Mesendoderm (in vitro differentiated cells): ENCODE measurements around the gene PGM2L1.

Experiments used
- DNase-seq: peaks from one replicate; pipeline ENCODE4 v3.0.0; 2013
- H2AK5ac ChIP-seq: 2 replicates; pipeline ENCODE4 v1.6.1; 2013; ENCODE audit warnings: low read length, inconsistent platforms
- H2BK120ac ChIP-seq: 2 replicates; pipeline ENCODE4 v1.6.1; 2013; ENCODE audit warnings: low read depth, mild to moderate bottlenecking, low read length, moderate library complexity, mixed read lengths
- H2BK15ac ChIP-seq: replicated peaks from 2 replicates; pipeline ENCODE4 v1.6.1; 2013; ENCODE audit warnings: low read depth, mild to moderate bottlenecking, moderate library complexity
- H2BK5ac ChIP-seq: 2 replicates; pipeline ENCODE4 v1.6.1; 2013; ENCODE audit warnings: low read length, inconsistent platforms
- H3K18ac ChIP-seq: 2 replicates; pipeline ENCODE4 v1.6.1; 2013; ENCODE audit warnings: mild to moderate bottlenecking, low read length, mixed read lengths
- H3K23ac ChIP-seq: one replicate; pipeline ENCODE4 v1.6.1; 2013; ENCODE audit warnings: low read length
- H3K27ac ChIP-seq: 2 replicates; pipeline ENCODE4 v1.5.1; 2013; ENCODE audit warnings: low read depth, mild to moderate bottlenecking, inconsistent platforms, low read length, moderate library complexity
- H3K27me3 ChIP-seq: 2 replicates; pipeline ENCODE4 v1.6.1; 2013; ENCODE audit warnings: low read length, control low read depth, mild to moderate bottlenecking, inconsistent platforms; ENCODE audit not compliant: insufficient read depth, poor library complexity
- H3K36me3 ChIP-seq: 2 replicates; pipeline ENCODE4 v1.6.1; 2013; ENCODE audit warnings: low read length, inconsistent platforms; ENCODE audit not compliant: control insufficient read depth, insufficient read depth
- H3K4ac ChIP-seq: one replicate; pipeline ENCODE4 v1.6.1; 2013; ENCODE audit warnings: low read depth, mild to moderate bottlenecking, low read length, moderate library complexity
- H3K4me1 ChIP-seq: 2 replicates; pipeline ENCODE4 v1.6.1; 2013; ENCODE audit warnings: low read depth, low read length, inconsistent platforms; ENCODE audit not compliant: control insufficient read depth
- H3K4me2 ChIP-seq: 2 replicates; pipeline ENCODE4 v1.6.1; 2013; ENCODE audit warnings: low read length
- H3K4me3 ChIP-seq: 2 replicates; pipeline ENCODE4 v1.5.1; 2013; ENCODE audit warnings: mild to moderate bottlenecking, low read length
- H3K56ac ChIP-seq: one replicate; pipeline ENCODE4 v1.6.1; 2013; ENCODE audit warnings: low read length
- H3K79me1 ChIP-seq: 2 replicates; pipeline ENCODE4 v1.6.1; 2013; ENCODE audit warnings: low read length, inconsistent platforms
- H3K79me2 ChIP-seq: 2 replicates; pipeline ENCODE4 v1.6.1; 2013; ENCODE audit warnings: mild to moderate bottlenecking, low read length; ENCODE audit not compliant: control insufficient read depth, insufficient read depth
- H3K9ac ChIP-seq: 2 replicates; pipeline ENCODE4 v1.6.1; 2013; ENCODE audit warnings: low read length, inconsistent platforms
- H4K5ac ChIP-seq: one replicate; pipeline ENCODE4 v1.6.1; 2013; ENCODE audit warnings: low read length
- H4K8ac ChIP-seq: one replicate; pipeline ENCODE4 v1.6.1; 2013; ENCODE audit warnings: low read depth, mild to moderate bottlenecking, control low read depth, low read length, moderate library complexity
- WGBS: extraction: QIAGEN DNeasy Blood & Tissue Kit; methylation state at CpG from one replicate; pipeline ENCODE4 v1.1.7; 2013; ENCODE audit warnings: low lambda C conversion rate, missing lambda C conversion rate; ENCODE audit not compliant: insufficient coverage; ENCODE audit errors: extremely low coverage; 5-methylcytosine and 5-hydroxymethylcytosine counted together

The PGM2L1 gene

DNA sequence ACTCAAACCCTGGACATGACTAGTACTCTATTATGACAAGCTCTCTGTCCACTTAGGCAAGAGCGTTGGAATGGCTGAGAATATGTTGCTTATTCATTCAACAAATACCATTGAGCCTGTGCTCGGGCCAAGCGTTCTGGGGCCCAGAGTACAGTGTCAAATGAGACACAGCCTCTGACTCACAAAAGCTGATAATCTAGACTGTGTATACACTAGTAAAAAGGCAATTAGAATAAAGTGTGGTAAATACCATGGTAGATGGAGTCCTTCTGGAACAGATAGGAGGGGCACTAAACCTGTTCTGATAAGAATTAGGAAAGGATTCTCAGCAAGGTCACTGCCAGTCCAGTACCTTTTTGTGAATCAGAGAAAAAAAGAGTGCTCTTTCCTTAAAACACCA, 44.4 kb upstream of the PGM2L1 start:
- no peak overlapping the region for H3K56ac ChIP-seq
- no peak overlapping the region for H3K27ac ChIP-seq
- no CpG with 5 or more reads among the region's 3 CpGs for WGBS
- H4K8ac ChIP-seq: no peak overlapping the region
- no peaks in the 10 kb centered on the region for H3K27me3 ChIP-seq
- no peak overlapping the region for H4K5ac ChIP-seq
- no peak overlapping the region for H3K4ac ChIP-seq
- H3K18ac ChIP-seq: no peak overlapping the region
- no peak overlapping the region for H3K9ac ChIP-seq
- no peak overlapping the region for H2BK120ac ChIP-seq
- H3K4me1 ChIP-seq: no peaks in the 10 kb centered on the region
- no peak overlapping the region for H3K4me2 ChIP-seq
- H3K23ac ChIP-seq: no peak overlapping the region
- H3K79me1 ChIP-seq: no peaks in the 10 kb centered on the region
- no peak for DNase-seq
- H3K4me3 ChIP-seq: no peak overlapping the region
- H2BK5ac ChIP-seq: no peak overlapping the region
- H2AK5ac ChIP-seq: no peak overlapping the region
- H2BK15ac ChIP-seq: no peak overlapping the region
- H3K79me2 ChIP-seq: no peaks in the 10 kb centered on the region
- H3K36me3 ChIP-seq: no peaks in the 10 kb centered on the region

GRCh38 chr11:74438681-74439080, 40.4 kb upstream of the PGM2L1 start:
- H3K4me2 ChIP-seq: no peak overlapping the region
- no peak overlapping the region for H3K18ac ChIP-seq
- no peak overlapping the region for H4K8ac ChIP-seq
- H3K4me3 ChIP-seq: no peak overlapping the region
- no peak overlapping the region for H3K27ac ChIP-seq
- H3K23ac ChIP-seq: no peak overlapping the region
- H2BK120ac ChIP-seq: no peak overlapping the region
- no peak overlapping the region for H3K9ac ChIP-seq
- H2BK5ac ChIP-seq: no peak overlapping the region
- no CpG with 5 or more reads among the region's 1 CpG for WGBS
- no peak overlapping the region for H3K4ac ChIP-seq
- DNase-seq: no peak
- no peak overlapping the region for H3K56ac ChIP-seq
- no peak overlapping the region for H2BK15ac ChIP-seq
- no peaks in the 10 kb centered on the region for H3K79me2 ChIP-seq
- H2AK5ac ChIP-seq: no peak overlapping the region
- no peaks in the 10 kb centered on the region for H3K36me3 ChIP-seq
- H3K79me1 ChIP-seq: no peaks in the 10 kb centered on the region
- no peaks in the 10 kb centered on the region for H3K27me3 ChIP-seq
- no peaks in the 10 kb centered on the region for H3K4me1 ChIP-seq
- H4K5ac ChIP-seq: no peak overlapping the region

- no peaks in the 10 kb centered on the region for H3K79me1 ChIP-seq
- no CpG with 5 or more reads among the region's 1 CpG for WGBS
- no peak overlapping the region for H2BK120ac ChIP-seq
- H3K18ac ChIP-seq: no peak overlapping the region
- H3K4me1 ChIP-seq: no peaks in the 10 kb centered on the region
- H3K4ac ChIP-seq: no peak overlapping the region
- DNase-seq: no peak
- no peak overlapping the region for H3K4me2 ChIP-seq
- H3K23ac ChIP-seq: no peak overlapping the region
- H3K79me2 ChIP-seq: no peaks in the 10 kb centered on the region
- H2AK5ac ChIP-seq: no peak overlapping the region
- H2BK15ac ChIP-seq: no peak overlapping the region
- no peaks in the 10 kb centered on the region for H3K27me3 ChIP-seq
- H3K56ac ChIP-seq: no peak overlapping the region
- H3K4me3 ChIP-seq: no peak overlapping the region
- H3K27ac ChIP-seq: no peak overlapping the region
- no peak overlapping the region for H2BK5ac ChIP-seq
- no peak overlapping the region for H4K5ac ChIP-seq
- no peaks in the 10 kb centered on the region for H3K36me3 ChIP-seq
- no peak overlapping the region for H4K8ac ChIP-seq
- H3K9ac ChIP-seq: no peak overlapping the region
Measured at GRCh38 chr11:74437441-74438042, 39.3 kb upstream of the PGM2L1 start.

GRCh38 chr11:74434528-74434927, 36.3 kb upstream of the PGM2L1 start:
- Histone ChIP-seq H2BK5ac (no peak overlapping the region), H3K4me1 (no peaks in the 10 kb centered on the region), H3K36me3 (no peaks in the 10 kb centered on the region), H3K9ac (no peak overlapping the region), H3K23ac (no peak overlapping the region), H4K5ac (no peak overlapping the region), H3K27me3 (no peaks in the 10 kb centered on the region), H2BK120ac (no peak overlapping the region), H3K27ac (no peak overlapping the region), H4K8ac (peak overlapping the region; percentile 39), H3K4me2 (no peak overlapping the region), H3K4me3 (no peak overlapping the region), H2AK5ac (no peak overlapping the region), H3K4ac (no peak overlapping the region), H3K18ac (no peak overlapping the region), H2BK15ac (no peak overlapping the region), H3K79me1 (no peaks in the 10 kb centered on the region), H3K56ac (no peak overlapping the region), H3K79me2 (no peaks in the 10 kb centered on the region)
- no CpG with 5 or more reads among the region's 7 CpGs for WGBS
- DNase-seq: no peak

DNA sequence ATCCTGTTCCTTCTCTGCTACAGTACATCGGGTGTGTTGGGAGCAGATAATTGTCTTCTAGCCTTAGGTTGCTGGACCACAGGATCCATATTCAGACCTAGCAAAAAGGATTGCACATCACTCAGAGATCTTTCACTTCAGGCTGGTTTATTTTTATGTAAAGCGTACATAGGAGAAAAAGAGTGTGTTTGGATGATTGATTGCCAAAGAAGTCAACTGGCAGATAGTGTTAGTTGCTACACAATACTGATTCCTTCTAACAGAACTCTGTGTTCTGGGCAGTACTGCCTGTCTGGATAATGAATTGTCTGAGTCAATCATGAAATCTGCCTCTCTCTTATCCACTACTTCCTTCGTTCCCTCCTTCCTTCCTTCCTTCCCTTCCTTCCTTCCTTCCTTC, 31.0 kb upstream of the PGM2L1 start:
- Histone ChIP-seq H2BK5ac (no peak overlapping the region), H3K56ac (no peak overlapping the region), H2BK120ac (no peak overlapping the region), H4K8ac (no peak overlapping the region), H3K36me3 (no peaks in the 10 kb centered on the region), H3K27me3 (no peaks in the 10 kb centered on the region), H3K79me1 (no peaks in the 10 kb centered on the region), H3K4me1 (no peaks in the 10 kb centered on the region), H3K4me3 (no peak overlapping the region), H3K9ac (no peak overlapping the region), H3K79me2 (no peaks in the 10 kb centered on the region), H3K18ac (no peak overlapping the region), H4K5ac (no peak overlapping the region), H3K27ac (no peak overlapping the region), H3K23ac (no peak overlapping the region), H2BK15ac (no peak overlapping the region), H2AK5ac (no peak overlapping the region), H3K4ac (no peak overlapping the region), H3K4me2 (no peak overlapping the region)
- DNase-seq: no peak
- WGBS: 100% methylated on average over 1 of the region's 3 CpGs

DNA sequence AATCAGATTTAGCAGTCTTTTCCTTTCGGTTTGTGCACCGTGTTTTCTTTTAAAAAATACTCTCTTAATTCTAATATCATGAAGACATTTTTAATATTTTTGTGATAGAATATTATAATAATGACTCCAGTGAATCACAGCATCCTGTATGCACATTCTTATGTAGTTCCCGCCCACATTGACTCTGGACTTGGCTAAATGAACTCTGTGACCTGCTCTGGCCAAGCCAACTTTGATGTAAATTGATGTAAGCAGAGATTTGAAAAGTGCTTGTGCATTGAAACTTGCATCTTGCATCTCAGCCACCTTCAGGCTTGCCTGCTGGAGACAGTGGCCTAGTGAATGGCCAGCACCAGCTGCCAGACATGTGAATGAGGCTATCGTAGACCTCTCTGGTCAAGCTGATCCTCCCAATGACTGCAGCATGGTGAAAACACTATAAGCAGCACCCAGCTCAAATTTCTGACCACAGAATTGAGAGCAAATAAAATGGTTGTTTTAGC, 29.2 kb upstream of the PGM2L1 start:
- Histone ChIP-seq H3K4ac (no peak overlapping the region), H3K56ac (no peak overlapping the region), H3K27me3 (no peaks in the 10 kb centered on the region), H3K36me3 (no peaks in the 10 kb centered on the region), H3K79me2 (no peaks in the 10 kb centered on the region), H3K4me1 (no peaks in the 10 kb centered on the region), H4K8ac (no peak overlapping the region), H3K27ac (no peak overlapping the region), H3K18ac (no peak overlapping the region), H2AK5ac (no peak overlapping the region), H3K4me2 (no peak overlapping the region), H2BK5ac (no peak overlapping the region), H3K79me1 (no peaks in the 10 kb centered on the region), H2BK15ac (no peak overlapping the region), H3K9ac (no peak overlapping the region), H2BK120ac (no peak overlapping the region), H4K5ac (no peak overlapping the region), H3K23ac (no peak overlapping the region), H3K4me3 (no peak overlapping the region)
- DNase-seq: no peak
- no CpG with 5 or more reads among the region's 4 CpGs for WGBS
